Liver (tissue), 9 donors: ENCODE data around the gene FBXL15. TPM values are rescaled to one million over a fixed set of nuclear protein-coding genes. Genes with fewer than 3 reads are reported as not detected.

Source experiments
- DNase-seq: peaks from one replicate; pipeline ENCODE4 v3.0.0-alpha.2; 2017; ENCODE audit warnings: low spot score
- H3K27ac ChIP-seq, 2 donors: one replicate each; pipeline ENCODE4 v1.7.0; 2013; ENCODE audit warnings: inconsistent platforms in 2 of 2, low read length in 2 of 2, control low read depth in 1 of 2, low read depth in 1 of 2, mild to moderate bottlenecking in 1 of 2
- H3K27me3 ChIP-seq, 4 donors: one replicate each; pipeline versions ENCODE4 v1.6.1 to v1.7.0; 2013; ENCODE audit warnings: low read length in 3 of 4, inconsistent platforms in 1 of 4, mild to moderate bottlenecking in 1 of 4, moderate library complexity in 1 of 4; ENCODE audit not compliant: control insufficient read depth in 4 of 4, insufficient read depth in 4 of 4
- H3K36me3 ChIP-seq, 4 donors: one replicate each; pipeline versions ENCODE4 v1.6.1 to v1.7.0; 2013; ENCODE audit warnings: low read length in 3 of 4, mild to moderate bottlenecking in 3 of 4, low read depth in 1 of 4, moderate library complexity in 1 of 4; ENCODE audit not compliant: control insufficient read depth in 4 of 4, insufficient read depth in 3 of 4
- H3K4me1 ChIP-seq, 4 donors: one replicate each; pipeline versions ENCODE4 v1.6.1 to v1.7.0; 2013; ENCODE audit warnings: low read length in 3 of 4, mild to moderate bottlenecking in 3 of 4, moderate library complexity in 1 of 4; ENCODE audit not compliant: control insufficient read depth in 4 of 4, insufficient read depth in 4 of 4
- H3K4me3 ChIP-seq, 3 donors: one replicate each; pipeline versions ENCODE4 v1.6.1 to v1.7.0; 2013; ENCODE audit warnings: low read length in 3 of 3, control low read depth in 1 of 3, low read depth in 1 of 3, mild to moderate bottlenecking in 1 of 3
- H3K9ac ChIP-seq, 2 donors: one replicate each; pipeline ENCODE4 v1.7.0; 2013; ENCODE audit warnings: low read length in 2 of 2, mild to moderate bottlenecking in 2 of 2, moderate library complexity in 2 of 2, control low read depth in 1 of 2, low read depth in 1 of 2
- H3K9me3 ChIP-seq, 4 donors: one replicate each; pipeline versions ENCODE4 v1.6.1 to v1.7.0; 2013; ENCODE audit warnings: low read length in 3 of 4; ENCODE audit not compliant: control insufficient read depth in 4 of 4
- EGR1 ChIP-seq, 2 donors: IDR thresholded peaks; 2 replicates each; pipeline ENCODE4 v1.6.1; 2016 to 2018; ENCODE audit warnings: antibody characterized with exemption in 2 of 2, low read depth in 2 of 2
- FOXA1 ChIP-seq: IDR thresholded peaks from 2 replicates; pipeline ENCODE4 v1.6.1; 2016; ENCODE audit warnings: antibody characterized with exemption
- FOXA2 ChIP-seq: IDR thresholded peaks from 2 replicates; pipeline ENCODE4 v1.6.1; 2016; ENCODE audit warnings: antibody characterized with exemption
- GABPA ChIP-seq, 2 donors: IDR thresholded peaks in 1 of 2; conservative IDR thresholded peaks in 1 of 2; 2 replicates each; pipeline ENCODE4 v1.6.1; 2016; ENCODE audit warnings: antibody characterized with exemption in 2 of 2, mild to moderate bottlenecking in 1 of 2, moderate library complexity in 1 of 2
- HNF4A ChIP-seq, 2 donors: conservative IDR thresholded peaks; 2 replicates each; pipeline ENCODE4 v1.6.1; 2016; ENCODE audit warnings: antibody characterized with exemption in 2 of 2, mild to moderate bottlenecking in 2 of 2
- HNF4G ChIP-seq: IDR thresholded peaks from 2 replicates; pipeline ENCODE4 v1.6.1; 2016; ENCODE audit warnings: antibody characterized with exemption
- JUND ChIP-seq, 2 donors: IDR thresholded peaks; 2 replicates each; pipeline ENCODE4 v1.6.1; 2016; ENCODE audit warnings: antibody characterized with exemption in 2 of 2
- NR2F2 ChIP-seq: IDR thresholded peaks from 2 replicates; pipeline ENCODE4 v1.6.1; 2016; ENCODE audit warnings: antibody characterized with exemption
- RAD21 ChIP-seq, 2 donors: IDR thresholded peaks; 2 replicates each; pipeline ENCODE4 v1.6.1; 2016; ENCODE audit warnings: antibody characterized with exemption in 2 of 2, mild to moderate bottlenecking in 2 of 2
- RXRA ChIP-seq, 2 donors: IDR thresholded peaks; 2 replicates each; pipeline ENCODE4 v1.6.1; 2017 to 2018; ENCODE audit warnings: antibody characterized with exemption in 2 of 2, mild to moderate bottlenecking in 1 of 2
- SP1 ChIP-seq: IDR thresholded peaks from 2 replicates; pipeline ENCODE4 v1.6.1; 2018; ENCODE audit warnings: antibody characterized with exemption, mild to moderate bottlenecking
- TAF1 ChIP-seq: conservative IDR thresholded peaks from 2 replicates; pipeline ENCODE4 v1.6.1; 2016; ENCODE audit warnings: antibody characterized with exemption, mild to moderate bottlenecking
- WGBS: extraction: QIAGEN DNeasy Blood & Tissue Kit; methylation state at CpG from one replicate; pipeline ENCODE4 v1.1.7; 2013; 5-methylcytosine and 5-hydroxymethylcytosine counted together
- polyA plus RNA-seq, 2 donors: library from polyadenylated mRNA; stranded (reverse) in 1 of 2; unstranded in 1 of 2; fragments of 200-250 nt in 1 of 2; fragments of >200 nt in 1 of 2; fragmentation: Nextera tagmentation in 1 of 2; extraction: Ambion mirVana in 1 of 2; gene quantifications; one replicate each; pipeline versions ENCODE4 v1.2.1 to v1.2.3, GENCODE V29; 2013 to 2015
- total RNA-seq, 2 donors: library from RNA; depleted of rRNA; stranded (reverse); fragments of >200 nt; gene quantifications; one replicate each; pipeline ENCODE4 v1.2.3, GENCODE V29; 2014
- TF ChIP-seq, protein P1 (sequence below): IDR thresholded peaks from 2 replicates; pipeline ENCODE4 v1.6.1; 2016; ENCODE audit warnings: antibody characterized with exemption, mild to moderate bottlenecking
- TF ChIP-seq, protein P2 (sequence below): IDR thresholded peaks from 2 replicates; pipeline ENCODE4 v1.6.1; 2016; ENCODE audit warnings: antibody characterized with exemption
- TF ChIP-seq, protein P3 (sequence below): IDR thresholded peaks from 2 replicates; pipeline ENCODE4 v1.6.1; 2016; ENCODE audit warnings: antibody characterized with exemption
- TF ChIP-seq, protein P4 (sequence below): IDR thresholded peaks from 2 replicates; pipeline ENCODE4 v1.6.1; 2016; ENCODE audit warnings: antibody characterized with exemption
- TF ChIP-seq, protein P5 (sequence below): fragments of 150-350 bp; IDR thresholded peaks from 2 replicates; pipeline ENCODE4 v1.5.1; 2017; ENCODE audit warnings: improper control_type of control experiment, low read depth, low read length; ENCODE audit not compliant: missing input control
- donor health status: healthy.
- donor health status: healthy.
- donor health status: healthy.
- donor health status: healthy.
- donor health status: healthy.

FBXL15 gene
- total and polyA plus RNA-seq, 4 donors: 4.4 to 14.4 (median 10.0) TPM

DNA sequence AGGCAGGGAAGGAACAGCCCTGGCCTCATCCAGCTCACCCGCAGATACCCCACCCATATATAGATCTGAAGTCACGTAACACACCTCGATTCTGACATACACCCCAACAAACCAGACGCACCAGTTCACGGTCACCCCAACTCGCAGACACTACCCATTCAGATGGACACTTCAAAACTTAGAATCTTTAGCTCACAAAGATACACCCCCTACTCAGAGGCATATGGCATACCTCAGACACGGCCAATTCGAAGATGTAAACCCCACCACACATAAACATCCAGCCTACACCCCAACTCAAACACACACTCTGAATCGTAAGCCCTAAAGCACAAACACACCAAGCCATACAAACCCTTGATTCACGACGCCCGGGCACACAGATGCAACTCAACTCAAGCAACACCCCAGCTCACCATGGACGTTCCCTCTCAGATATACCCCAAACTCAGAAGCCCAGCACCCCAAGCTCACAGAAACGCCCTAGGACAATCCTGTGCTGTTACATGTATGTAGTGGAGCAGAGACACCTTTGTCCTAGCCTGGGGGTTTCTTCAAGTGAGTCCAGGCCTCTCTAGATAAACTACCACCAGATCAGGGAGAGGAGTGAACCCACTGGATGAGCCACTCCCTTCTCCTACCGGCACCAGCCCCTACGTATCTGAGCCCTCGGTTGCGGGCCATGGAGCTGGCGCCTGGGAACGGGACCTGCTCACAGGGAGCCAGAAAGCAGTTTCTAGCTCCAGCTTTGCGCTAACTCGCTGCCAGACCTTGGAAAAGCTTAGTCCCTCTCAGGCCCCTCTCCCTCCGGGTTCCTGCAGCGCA, 10.8 kb upstream of the FBXL15 start:
- TF ChIP-seq, protein P1, sequence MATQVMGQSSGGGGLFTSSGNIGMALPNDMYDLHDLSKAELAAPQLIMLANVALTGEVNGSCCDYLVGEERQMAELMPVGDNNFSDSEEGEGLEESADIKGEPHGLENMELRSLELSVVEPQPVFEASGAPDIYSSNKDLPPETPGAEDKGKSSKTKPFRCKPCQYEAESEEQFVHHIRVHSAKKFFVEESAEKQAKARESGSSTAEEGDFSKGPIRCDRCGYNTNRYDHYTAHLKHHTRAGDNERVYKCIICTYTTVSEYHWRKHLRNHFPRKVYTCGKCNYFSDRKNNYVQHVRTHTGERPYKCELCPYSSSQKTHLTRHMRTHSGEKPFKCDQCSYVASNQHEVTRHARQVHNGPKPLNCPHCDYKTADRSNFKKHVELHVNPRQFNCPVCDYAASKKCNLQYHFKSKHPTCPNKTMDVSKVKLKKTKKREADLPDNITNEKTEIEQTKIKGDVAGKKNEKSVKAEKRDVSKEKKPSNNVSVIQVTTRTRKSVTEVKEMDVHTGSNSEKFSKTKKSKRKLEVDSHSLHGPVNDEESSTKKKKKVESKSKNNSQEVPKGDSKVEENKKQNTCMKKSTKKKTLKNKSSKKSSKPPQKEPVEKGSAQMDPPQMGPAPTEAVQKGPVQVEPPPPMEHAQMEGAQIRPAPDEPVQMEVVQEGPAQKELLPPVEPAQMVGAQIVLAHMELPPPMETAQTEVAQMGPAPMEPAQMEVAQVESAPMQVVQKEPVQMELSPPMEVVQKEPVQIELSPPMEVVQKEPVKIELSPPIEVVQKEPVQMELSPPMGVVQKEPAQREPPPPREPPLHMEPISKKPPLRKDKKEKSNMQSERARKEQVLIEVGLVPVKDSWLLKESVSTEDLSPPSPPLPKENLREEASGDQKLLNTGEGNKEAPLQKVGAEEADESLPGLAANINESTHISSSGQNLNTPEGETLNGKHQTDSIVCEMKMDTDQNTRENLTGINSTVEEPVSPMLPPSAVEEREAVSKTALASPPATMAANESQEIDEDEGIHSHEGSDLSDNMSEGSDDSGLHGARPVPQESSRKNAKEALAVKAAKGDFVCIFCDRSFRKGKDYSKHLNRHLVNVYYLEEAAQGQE: no peak
- TF ChIP-seq TAF1: no peak
- no peak for TF ChIP-seq NR2F2
- TF ChIP-seq, protein P2, sequence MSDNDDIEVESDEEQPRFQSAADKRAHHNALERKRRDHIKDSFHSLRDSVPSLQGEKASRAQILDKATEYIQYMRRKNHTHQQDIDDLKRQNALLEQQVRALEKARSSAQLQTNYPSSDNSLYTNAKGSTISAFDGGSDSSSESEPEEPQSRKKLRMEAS: no peak
- TF ChIP-seq SP1: no peak
- TF ChIP-seq RAD21 (IDR thresholded peaks at IDR 0.05): no peak
- no peak for TF ChIP-seq FOXA1
- no peak for TF ChIP-seq HNF4G
- TF ChIP-seq RXRA (IDR thresholded peaks at IDR 0.05): no peak
- TF ChIP-seq JUND (IDR thresholded peaks at IDR 0.05): no peak
- no peak for TF ChIP-seq HNF4A (conservative IDR thresholded peaks at IDR 0.05)
- TF ChIP-seq, protein P3, sequence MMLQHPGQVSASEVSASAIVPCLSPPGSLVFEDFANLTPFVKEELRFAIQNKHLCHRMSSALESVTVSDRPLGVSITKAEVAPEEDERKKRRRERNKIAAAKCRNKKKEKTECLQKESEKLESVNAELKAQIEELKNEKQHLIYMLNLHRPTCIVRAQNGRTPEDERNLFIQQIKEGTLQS: no peak
- TF ChIP-seq, protein P4, sequence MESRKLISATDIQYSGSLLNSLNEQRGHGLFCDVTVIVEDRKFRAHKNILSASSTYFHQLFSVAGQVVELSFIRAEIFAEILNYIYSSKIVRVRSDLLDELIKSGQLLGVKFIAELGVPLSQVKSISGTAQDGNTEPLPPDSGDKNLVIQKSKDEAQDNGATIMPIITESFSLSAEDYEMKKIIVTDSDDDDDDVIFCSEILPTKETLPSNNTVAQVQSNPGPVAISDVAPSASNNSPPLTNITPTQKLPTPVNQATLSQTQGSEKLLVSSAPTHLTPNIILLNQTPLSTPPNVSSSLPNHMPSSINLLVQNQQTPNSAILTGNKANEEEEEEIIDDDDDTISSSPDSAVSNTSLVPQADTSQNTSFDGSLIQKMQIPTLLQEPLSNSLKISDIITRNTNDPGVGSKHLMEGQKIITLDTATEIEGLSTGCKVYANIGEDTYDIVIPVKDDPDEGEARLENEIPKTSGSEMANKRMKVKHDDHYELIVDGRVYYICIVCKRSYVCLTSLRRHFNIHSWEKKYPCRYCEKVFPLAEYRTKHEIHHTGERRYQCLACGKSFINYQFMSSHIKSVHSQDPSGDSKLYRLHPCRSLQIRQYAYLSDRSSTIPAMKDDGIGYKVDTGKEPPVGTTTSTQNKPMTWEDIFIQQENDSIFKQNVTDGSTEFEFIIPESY: no peak
- TF ChIP-seq, protein P5, sequence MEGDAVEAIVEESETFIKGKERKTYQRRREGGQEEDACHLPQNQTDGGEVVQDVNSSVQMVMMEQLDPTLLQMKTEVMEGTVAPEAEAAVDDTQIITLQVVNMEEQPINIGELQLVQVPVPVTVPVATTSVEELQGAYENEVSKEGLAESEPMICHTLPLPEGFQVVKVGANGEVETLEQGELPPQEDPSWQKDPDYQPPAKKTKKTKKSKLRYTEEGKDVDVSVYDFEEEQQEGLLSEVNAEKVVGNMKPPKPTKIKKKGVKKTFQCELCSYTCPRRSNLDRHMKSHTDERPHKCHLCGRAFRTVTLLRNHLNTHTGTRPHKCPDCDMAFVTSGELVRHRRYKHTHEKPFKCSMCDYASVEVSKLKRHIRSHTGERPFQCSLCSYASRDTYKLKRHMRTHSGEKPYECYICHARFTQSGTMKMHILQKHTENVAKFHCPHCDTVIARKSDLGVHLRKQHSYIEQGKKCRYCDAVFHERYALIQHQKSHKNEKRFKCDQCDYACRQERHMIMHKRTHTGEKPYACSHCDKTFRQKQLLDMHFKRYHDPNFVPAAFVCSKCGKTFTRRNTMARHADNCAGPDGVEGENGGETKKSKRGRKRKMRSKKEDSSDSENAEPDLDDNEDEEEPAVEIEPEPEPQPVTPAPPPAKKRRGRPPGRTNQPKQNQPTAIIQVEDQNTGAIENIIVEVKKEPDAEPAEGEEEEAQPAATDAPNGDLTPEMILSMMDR: no peak
- TF ChIP-seq EGR1 (IDR thresholded peaks at IDR 0.05; ENCODE audit: low read depth in 2 of 2): no peak
- TF ChIP-seq GABPA (IDR thresholded peaks at IDR 0.05 in 1 of 2, conservative IDR thresholded peaks at IDR 0.05 in 1 of 2): no peak
- TF ChIP-seq FOXA2: no peak
- H3K36me3 ChIP-seq: no peaks in the 10 kb centered on the region
- no peak for DNase-seq
- H3K9ac ChIP-seq: no peak overlapping the region
- no peak overlapping the region for H3K4me3 ChIP-seq
- H3K4me1 ChIP-seq: peaks cover 2 to 8% (median 5%) of the 10 kb centered on the region in 4 donors
- H3K27me3 ChIP-seq: peaks cover 0 to 25% (median 6%) of the 10 kb centered on the region in 4 donors
- H3K9me3 ChIP-seq: no peaks in the 10 kb centered on the region
- H3K27ac ChIP-seq: no peak overlapping the region
- 39% methylated on average over 24 of the region's 24 CpGs for whole genome bisulfite sequencing
